ENCODE measurements around the gene TBC1D4. TPM values are rescaled to one million over a fixed set of nuclear protein-coding genes. Genes with fewer than 3 reads are reported as not detected.
A peak's percentile ranks its signal among the peaks of the same experiment; 100 is the strongest.
"Not testable (repeated sequence)": the region's sequence is repeated elsewhere in the genome, so short reads cannot be mapped to it uniquely, and the experiment has no call there.

Gene TBC1D4
- total and polyA plus RNA-seq, 9 donors: 26.2 to 91.3 (median 52.6) TPM

DNA sequence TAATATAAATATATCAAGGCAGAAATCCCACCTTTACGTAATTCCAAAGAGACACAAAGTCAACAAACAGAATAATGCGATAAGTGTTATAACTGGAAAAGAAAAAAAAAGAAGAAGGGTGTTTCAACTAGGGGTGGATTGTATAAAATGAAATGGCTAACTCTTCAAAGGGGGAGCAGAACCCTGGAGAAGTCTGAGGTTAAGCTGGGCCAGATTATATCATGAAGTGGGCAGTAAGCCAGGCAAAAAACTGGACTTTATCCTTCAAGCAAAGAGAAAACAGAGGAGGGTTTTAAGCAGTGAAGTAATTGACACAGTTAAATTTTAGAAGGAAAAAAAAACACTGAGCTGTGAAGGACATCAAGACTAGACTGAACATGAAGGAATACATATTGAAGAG, 41.9 kb downstream of the TBC1D4 start:
- Histone ChIP-seq H3K27ac (peak overlapping the region in 1 of 2 donors; percentile 20), H3K4me1 (ENCODE audit: insufficient read depth) (peaks cover 10% of the 10 kb centered on the region), H3K4me3 (no peak overlapping the region), H3K9me3 (no peaks in the 10 kb centered on the region), H3K36me3 (no peaks in the 10 kb centered on the region), H3K27me3 (no peaks in the 10 kb centered on the region)
- TF ChIP-seq, protein P1, sequence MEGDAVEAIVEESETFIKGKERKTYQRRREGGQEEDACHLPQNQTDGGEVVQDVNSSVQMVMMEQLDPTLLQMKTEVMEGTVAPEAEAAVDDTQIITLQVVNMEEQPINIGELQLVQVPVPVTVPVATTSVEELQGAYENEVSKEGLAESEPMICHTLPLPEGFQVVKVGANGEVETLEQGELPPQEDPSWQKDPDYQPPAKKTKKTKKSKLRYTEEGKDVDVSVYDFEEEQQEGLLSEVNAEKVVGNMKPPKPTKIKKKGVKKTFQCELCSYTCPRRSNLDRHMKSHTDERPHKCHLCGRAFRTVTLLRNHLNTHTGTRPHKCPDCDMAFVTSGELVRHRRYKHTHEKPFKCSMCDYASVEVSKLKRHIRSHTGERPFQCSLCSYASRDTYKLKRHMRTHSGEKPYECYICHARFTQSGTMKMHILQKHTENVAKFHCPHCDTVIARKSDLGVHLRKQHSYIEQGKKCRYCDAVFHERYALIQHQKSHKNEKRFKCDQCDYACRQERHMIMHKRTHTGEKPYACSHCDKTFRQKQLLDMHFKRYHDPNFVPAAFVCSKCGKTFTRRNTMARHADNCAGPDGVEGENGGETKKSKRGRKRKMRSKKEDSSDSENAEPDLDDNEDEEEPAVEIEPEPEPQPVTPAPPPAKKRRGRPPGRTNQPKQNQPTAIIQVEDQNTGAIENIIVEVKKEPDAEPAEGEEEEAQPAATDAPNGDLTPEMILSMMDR (IDR thresholded peaks at IDR 0.05): no peak
- TF ChIP-seq EP300 (IDR thresholded peaks at IDR 0.05): no peak
- TF ChIP-seq POLR2A (IDR thresholded peaks at IDR 0.05): no peak
- intact Hi-C loops (cut with DNase I): no loop called here
- no peak for DNase-seq
- 41 to 71% (median 54%) methylated on average over 2 of the region's 2 CpGs for WGBS, 3 donors

DNA sequence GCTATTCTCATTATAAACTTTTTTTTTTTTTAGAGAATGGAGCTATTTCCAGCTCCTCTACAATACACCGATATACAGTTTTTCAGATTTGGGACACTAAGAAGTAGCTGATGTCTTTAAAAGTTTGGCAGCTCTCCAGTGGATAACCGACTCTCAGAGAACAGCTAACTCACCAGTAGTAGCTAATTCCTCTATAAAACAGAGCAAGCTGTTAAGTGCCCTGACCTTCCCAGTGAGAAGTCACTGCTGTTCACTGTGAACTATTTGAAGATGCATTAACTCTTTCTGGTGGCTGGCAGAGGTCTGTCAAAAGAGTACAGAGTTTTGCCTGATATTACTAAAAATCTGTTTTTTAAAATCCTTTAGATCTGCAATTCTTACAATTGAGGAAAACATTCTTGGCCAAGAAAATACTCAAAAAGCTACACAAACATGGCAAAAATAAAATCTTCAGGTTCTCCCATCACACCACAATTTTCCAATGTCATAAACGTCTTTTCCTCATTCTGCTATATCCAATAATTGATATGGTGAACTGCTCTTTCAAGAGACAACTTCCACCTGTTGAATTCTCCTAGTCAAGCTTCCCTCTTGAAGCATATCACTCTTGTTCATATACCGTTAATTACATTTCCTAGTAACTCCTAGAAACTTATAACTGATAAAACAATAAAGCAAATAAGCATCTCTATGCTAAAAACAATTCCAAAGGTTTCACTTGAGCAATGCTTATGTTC, 44.2 kb downstream of the TBC1D4 start:
- H3K4me1 ChIP-seq (ENCODE audit: insufficient read depth): peaks cover 8% of the 10 kb centered on the region
- DNase-seq: peak in 1 of 5 donors; percentile 47
- 23 to 32% (median 25%) methylated on average over 4 of the region's 4 CpGs for WGBS, 3 donors
- TF ChIP-seq POLR2A (IDR thresholded peaks at IDR 0.05) (no peak), EP300 (IDR thresholded peaks at IDR 0.05) (no peak)
- TF ChIP-seq, protein P1 (IDR thresholded peaks at IDR 0.05): no peak
- H3K27ac ChIP-seq: peak overlapping the region in 1 of 2 donors; percentile 20
- H3K9me3 ChIP-seq: no peaks in the 10 kb centered on the region
- H3K36me3 ChIP-seq: no peaks in the 10 kb centered on the region
- H3K27me3 ChIP-seq: no peaks in the 10 kb centered on the region
- no peak overlapping the region for H3K4me3 ChIP-seq
- intact Hi-C loops (cut with DNase I): loop anchor here in 1 of 4 donors (10.0 kb wide), 1 partner anchor 47 kb away; the partner anchor contains the start of gene TBC1D4

DNA sequence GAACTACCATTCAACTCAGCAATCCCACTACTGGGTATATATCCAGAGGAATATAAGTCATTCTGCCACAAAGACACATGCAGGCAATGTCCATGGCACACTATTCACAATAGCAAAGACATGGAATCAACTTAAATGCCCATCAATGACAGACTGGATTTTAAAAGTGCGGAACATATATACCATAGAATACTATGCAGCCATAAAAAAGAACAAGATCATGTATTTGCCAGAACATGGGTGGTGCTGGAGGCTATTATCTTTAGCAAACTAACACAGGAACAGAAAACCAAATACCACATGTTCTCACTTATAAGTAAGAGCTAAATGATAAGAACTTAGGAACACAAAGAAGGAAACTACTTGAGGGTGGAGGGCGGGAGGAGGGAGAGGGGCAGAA, 47.8 kb downstream of the TBC1D4 start:
- H3K27me3 ChIP-seq; DNase-seq; H3K4me1 ChIP-seq (ENCODE audit: insufficient read depth); H3K36me3 ChIP-seq; H3K9me3 ChIP-seq; H3K4me3 ChIP-seq; H3K27ac ChIP-seq: not testable (repeated sequence)
- intact Hi-C loops (cut with DNase I): loop anchor here in 1 of 4 donors (10.0 kb wide), 1 partner anchor 51 kb away; the partner anchor contains the start of gene TBC1D4
- WGBS, 3 donors: 95 to 100% (median 95%) methylated on average over 2 of the region's 2 CpGs

DNA sequence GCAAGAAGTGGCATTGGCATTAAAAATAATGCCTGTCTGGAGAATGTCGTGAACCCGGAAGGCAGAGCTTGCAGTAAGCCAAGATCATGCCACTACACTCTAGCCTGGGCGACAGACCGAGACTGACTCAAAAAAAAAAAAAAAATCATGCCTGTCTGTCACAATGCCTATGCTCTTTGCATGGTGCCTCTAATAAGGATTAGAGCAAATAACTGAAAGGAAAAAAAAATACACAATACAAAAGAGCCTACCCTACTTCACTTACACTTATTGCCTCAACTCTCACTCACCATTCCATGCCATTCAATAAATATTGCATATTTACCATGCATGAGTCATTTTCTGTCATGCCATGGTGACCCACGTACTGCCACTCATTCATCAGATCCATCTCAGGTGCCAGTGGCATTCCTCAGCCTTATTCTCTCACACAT, 49.1 kb downstream of the TBC1D4 start:
- H3K36me3 ChIP-seq: no peaks in the 10 kb centered on the region
- H3K27ac ChIP-seq: peak overlapping the region in 1 of 2 donors; percentile 45
- H3K9me3 ChIP-seq: no peaks in the 10 kb centered on the region
- intact Hi-C loops (cut with DNase I): loop anchor here in 1 of 4 donors (10.0 kb wide), 1 partner anchor 52 kb away; the partner anchor contains the start of gene TBC1D4
- 50 to 79% (median 55%) methylated on average over 5 of the region's 5 CpGs for WGBS, 3 donors
- peaks cover 8% of the 10 kb centered on the region for H3K4me1 ChIP-seq (ENCODE audit: insufficient read depth)
- no peak overlapping the region for H3K4me3 ChIP-seq
- TF ChIP-seq POLR2A (IDR thresholded peaks at IDR 0.05) (no peak), EP300 (IDR thresholded peaks at IDR 0.05) (no peak)
- TF ChIP-seq, protein P1 (IDR thresholded peaks at IDR 0.05): no peak
- DNase-seq: no peak
- H3K27me3 ChIP-seq: no peaks in the 10 kb centered on the region

DNA sequence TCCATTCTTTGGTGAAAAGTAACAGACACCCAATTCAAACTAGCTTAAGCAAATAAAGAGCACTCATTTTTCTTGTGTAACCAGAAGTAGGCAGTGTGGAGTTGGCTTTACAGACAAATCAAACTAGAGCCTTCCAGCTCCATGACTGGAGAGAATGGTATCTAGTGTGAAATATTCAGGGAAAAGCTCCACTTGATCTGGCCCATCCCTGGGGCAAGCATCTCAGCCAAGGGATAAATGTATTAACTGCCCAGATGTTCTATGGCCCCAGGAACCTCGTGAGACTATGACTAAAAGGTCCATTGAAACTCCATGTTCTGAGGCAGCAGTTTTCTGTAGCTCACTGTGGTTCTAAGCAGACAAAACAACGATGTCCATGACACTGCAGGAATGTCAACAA, 49.9 kb downstream of the TBC1D4 start:
- Histone ChIP-seq H3K4me1 (ENCODE audit: insufficient read depth) (peaks cover 7% of the 10 kb centered on the region), H3K36me3 (no peaks in the 10 kb centered on the region), H3K9me3 (no peaks in the 10 kb centered on the region), H3K27me3 (no peaks in the 10 kb centered on the region), H3K27ac (peak overlapping the region in 1 of 2 donors; percentile 45), H3K4me3 (no peak overlapping the region)
- intact Hi-C loops (cut with DNase I): loop anchor here in 1 of 4 donors (10.0 kb wide), 1 partner anchor 53 kb away; the partner anchor contains the start of gene TBC1D4
- TF ChIP-seq POLR2A (IDR thresholded peaks at IDR 0.05) (no peak), EP300 (IDR thresholded peaks at IDR 0.05) (no peak)
- TF ChIP-seq, protein P1 (IDR thresholded peaks at IDR 0.05): no peak
- peak in 1 of 5 donors; percentile 39 for DNase-seq
- 7 to 33% (median 9%) methylated on average over 2 of the region's 2 CpGs for whole genome bisulfite sequencing, 3 donors
